GM19025 (cell line): Measurements from ENCODE around the gene PCDHA7.
"Not testable (repeated sequence)": the region's sequence is repeated elsewhere in the genome, so short reads cannot be mapped to it uniquely, and the experiment has no call there.

Experiments
- ATAC-seq: cut with Tn5 transposase; IDR thresholded peaks from one replicate; pipeline ENCODE4 v1.9.1; 2021; ENCODE audit warnings: mild to moderate bottlenecking, low read depth, moderate library complexity; ENCODE audit not compliant: unreplicated experiment

PCDHA7 gene

GRCh38 chr5:140833993-140834392 lies at the start of gene PCDHA7:
PCDHA7 (plus strand) TSS chr5:140834269; CDS start chr5:140834384, 115 bp downstream.
- no peak for ATAC-seq

GRCh38 chr5:140785905-140786686 lies 48.0 kb upstream of the PCDHA7 start, which contains the start of gene PCDHA1:
PCDHA1 (plus strand) TSS chr5:140786140.
- no peak for ATAC-seq

- ATAC-seq: not testable (repeated sequence)
Measured at GRCh38 chr5:140787422-140787821, 46.6 kb upstream of the PCDHA7 start.

GRCh38 chr5:140787849-140788504 lies 46.1 kb upstream of the PCDHA7 start:
- ATAC-seq: not testable (repeated sequence)

GRCh38 chr5:140791089-140791488 lies 43.0 kb upstream of the PCDHA7 start:
- ATAC-seq: no peak

DNA sequence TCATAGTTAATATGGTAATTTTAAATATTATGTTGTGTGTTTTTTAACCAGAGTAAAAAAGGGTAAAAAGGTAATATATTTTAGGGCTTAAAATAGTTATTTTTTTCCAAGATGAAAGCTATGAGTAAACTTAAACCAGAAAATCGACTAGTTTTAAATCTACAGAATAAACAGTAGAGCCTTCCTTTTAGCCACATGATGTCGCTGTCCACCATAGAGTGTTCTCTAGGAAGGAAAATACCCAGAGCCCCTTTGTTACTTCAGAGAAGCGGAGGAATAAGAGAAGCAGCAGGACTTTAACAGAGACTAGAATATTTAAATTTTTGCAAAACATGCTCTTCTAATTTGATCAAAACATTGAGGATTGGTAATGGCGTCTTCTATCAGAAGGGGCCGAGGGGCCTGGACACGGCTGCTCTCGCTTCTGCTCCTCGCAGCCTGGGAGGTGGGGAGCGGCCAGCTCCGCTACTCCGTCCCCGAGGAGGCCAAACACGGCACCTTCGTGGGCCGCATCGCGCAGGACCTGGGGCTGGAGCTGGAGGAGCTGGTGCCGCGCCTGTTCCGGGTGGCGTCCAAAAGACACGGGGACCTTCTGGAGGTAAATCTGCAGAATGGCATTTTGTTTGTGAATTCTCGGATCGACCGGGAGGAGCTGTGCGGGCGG lies 39.3 kb upstream of the PCDHA7 start, which contains the start of gene PCDHA2:
Gene PCDHA2, plus strand, starts transcription at position 258 of the 664 bp plus-strand sequence.
- no peak for ATAC-seq

GRCh38 chr5:140795259-140795641 lies 38.8 kb upstream of the PCDHA7 start:
- no peak for ATAC-seq

GRCh38 chr5:140796072-140796717 lies 37.9 kb upstream of the PCDHA7 start:
- ATAC-seq: not testable (repeated sequence)

GRCh38 chr5:140796718-140797095 lies 37.4 kb upstream of the PCDHA7 start:
- no peak for ATAC-seq

GRCh38 chr5:140800816-140801493 lies 33.1 kb upstream of the PCDHA7 start, which contains the start of gene PCDHA3:
PCDHA3 (plus strand) TSS chr5:140801057.
- ATAC-seq: no peak

GRCh38 chr5:140801494-140801841 lies 32.6 kb upstream of the PCDHA7 start:
- ATAC-seq: no peak

DNA sequence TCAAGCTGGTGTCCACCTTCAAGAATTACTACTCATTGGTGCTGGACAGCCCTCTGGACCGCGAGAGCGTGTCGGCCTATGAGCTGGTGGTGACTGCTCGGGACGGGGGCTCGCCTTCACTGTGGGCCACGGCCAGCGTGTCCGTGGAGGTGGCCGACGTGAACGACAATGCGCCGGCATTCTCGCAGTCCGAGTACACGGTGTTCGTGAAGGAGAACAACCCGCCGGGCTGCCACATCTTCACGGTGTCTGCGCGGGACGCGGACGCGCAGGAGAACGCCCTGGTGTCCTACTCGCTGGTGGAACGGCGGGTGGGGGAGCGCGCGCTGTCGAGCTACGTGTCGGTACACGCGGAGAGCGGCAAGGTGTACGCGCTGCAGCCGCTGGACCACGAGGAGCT lies 31.7 kb upstream of the PCDHA7 start:
- ATAC-seq: not testable (repeated sequence)

DNA sequence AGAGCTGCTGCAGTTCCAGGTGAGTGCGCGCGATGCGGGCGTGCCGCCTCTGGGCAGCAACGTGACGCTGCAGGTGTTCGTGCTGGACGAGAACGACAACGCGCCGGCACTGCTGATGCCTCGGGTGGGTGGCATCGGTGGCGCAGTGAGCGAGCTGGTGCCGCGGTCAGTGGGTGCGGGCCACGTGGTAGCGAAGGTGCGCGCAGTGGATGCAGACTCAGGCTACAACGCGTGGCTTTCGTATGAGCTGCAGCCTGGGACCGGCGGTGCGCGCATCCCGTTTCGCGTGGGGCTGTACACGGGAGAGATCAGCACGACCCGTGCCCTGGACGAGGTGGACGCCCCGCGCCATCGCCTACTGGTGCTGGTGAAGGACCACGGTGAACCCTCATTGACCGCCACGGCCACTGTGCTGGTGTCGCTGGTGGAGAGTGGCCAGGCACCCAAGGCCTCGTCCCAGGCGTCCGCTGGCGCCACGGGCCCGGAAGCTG lies 31.2 kb upstream of the PCDHA7 start:
- ATAC-seq: no peak

DNA sequence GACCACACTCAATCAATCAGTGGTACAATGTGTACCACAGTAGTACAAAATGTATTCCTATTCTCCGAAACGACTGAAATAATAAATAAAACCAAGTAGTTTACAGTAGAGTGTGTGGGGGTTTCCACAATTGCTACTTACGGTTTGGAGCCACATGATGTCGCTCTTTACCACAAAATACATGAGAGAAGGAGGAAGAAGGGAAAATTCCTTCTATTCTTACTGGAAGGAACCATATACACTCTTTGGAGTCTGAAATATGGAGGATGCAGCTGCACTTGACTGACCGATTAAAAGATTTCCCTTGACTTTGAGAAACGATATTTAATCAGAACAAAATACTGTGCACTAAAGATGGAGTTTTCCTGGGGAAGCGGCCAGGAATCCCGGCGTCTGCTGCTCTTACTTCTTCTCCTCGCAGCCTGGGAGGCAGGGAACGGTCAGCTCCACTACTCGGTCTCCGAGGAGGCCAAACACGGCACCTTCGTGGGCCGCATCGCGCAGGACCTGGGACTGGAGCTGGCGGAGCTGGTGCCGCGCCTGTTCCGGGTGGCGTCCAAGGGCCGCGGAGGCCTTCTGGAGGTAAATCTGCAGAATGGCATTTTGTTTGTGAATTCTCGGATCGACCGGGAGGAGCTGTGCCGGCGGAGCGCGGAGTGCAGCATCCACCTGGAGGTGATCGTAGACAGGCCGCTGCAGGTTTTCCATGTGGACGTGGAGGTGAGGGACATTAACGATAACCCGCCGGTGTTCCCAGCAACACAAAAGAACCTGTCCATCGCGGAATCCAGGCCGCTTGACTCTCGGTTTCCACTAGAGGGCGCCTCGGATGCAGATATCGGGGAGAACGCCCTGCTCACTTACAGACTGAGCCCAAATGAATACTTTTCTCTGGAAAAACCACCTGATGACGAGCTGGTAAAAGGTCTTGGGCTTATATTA lies 27.0 kb upstream of the PCDHA7 start, which contains the start of gene PCDHA4:
Gene PCDHA4, plus strand, starts transcription at position 235 of the 942 bp plus-strand sequence.
- no peak for ATAC-seq

DNA sequence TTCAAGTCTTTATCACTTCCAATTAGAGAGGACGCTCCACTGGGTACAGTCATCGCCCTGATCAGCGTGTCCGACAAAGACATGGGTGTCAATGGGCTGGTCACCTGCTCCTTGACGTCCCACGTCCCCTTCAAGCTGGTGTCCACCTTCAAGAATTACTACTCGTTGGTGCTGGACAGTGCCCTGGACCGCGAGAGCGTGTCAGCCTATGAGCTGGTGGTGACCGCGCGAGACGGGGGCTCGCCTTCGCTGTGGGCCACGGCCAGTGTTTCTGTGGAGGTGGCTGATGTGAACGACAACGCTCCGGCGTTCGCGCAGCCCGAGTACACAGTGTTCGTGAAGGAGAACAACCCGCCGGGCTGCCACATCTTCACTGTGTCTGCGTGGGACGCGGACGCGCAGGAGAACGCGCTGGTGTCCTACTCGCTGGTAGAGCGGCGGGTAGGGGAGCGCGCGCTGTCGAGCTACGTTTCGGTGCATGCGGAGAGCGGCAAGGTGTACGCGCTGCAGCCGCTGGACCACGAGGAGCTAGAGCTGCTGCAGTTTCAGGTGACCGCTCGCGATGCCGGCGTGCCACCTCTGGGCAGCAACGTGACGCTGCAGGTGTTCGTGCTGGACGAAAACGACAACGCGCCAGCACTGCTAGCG lies 25.7 kb upstream of the PCDHA7 start:
- not testable (repeated sequence) for ATAC-seq

DNA sequence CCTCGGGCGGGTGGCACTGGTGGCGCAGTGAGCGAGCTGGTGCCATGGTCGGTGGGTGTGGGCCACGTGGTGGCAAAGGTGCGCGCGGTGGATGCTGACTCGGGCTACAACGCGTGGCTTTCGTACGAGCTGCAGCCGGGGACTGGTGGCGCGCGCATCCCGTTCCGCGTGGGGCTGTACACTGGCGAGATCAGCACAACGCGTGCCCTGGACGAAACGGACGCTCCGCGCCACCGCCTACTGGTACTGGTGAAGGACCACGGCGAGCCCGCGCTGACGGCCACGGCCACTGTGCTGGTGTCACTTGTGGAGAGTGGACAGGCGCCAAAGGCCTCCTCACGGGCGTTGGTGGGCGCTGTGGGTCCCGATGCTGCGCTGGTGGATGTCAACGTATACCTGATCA lies 25.2 kb upstream of the PCDHA7 start:
- ATAC-seq: no peak

DNA sequence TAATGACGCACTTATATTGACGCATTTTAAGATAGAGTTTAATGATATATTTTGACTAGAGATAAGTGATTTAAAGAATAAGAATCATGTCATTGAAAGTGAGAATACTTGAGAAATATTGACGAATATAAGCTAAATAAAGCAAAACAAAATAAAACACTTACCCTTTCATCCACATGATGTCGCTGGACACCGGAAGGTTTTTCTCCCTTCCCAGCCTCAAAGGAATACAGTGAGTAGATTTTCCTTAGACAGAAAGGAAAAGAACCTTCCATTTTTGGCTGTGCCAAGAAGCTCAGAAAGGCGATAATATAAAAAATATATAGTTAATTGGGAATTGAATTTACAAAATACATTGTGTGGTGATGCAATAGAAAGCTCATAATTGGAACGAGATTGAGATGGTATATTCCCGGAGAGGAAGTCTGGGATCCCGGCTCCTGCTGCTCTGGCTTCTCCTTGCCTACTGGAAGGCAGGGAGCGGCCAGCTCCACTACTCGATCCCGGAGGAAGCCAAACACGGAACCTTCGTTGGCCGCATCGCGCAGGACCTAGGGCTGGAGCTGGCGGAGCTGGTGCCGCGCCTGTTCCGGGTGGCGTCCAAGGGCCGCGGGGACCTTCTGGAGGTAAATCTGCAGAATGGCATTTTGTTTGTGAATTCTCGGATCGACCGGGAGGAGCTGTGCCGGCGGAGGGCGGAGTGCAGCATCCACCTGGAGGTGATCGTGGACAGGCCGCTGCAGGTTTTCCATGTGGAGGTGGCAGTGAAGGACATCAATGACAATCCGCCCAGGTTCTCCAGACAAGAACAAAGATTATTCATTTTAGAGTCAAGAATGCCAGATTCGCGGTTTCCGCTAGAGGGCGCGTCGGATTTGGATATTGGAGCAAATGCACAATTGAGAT lies 12.4 kb upstream of the PCDHA7 start, which contains the start of gene PCDHA5:
Gene PCDHA5, plus strand, starts transcription at position 239 of the 906 bp plus-strand sequence.
- ATAC-seq: no peak
